ENCODE results near the gene SH3GLB2. TPM values are rescaled to one million over a fixed set of nuclear protein-coding genes. Genes with fewer than 3 reads are reported as not detected.
"Not testable (repeated sequence)": the region's sequence is repeated elsewhere in the genome, so short reads cannot be mapped to it uniquely, and the experiment has no call there.

SH3GLB2 gene
- total RNA-seq, 1 experiment from 2014 or later, result 19.0 TPM

- no peak for DNase-seq (ENCODE audit: low read depth)
These were observed 13.5 kb downstream of the SH3GLB2 start for GRCh38 chr9:129014608-129015007.

- DNase-seq (ENCODE audit: low read depth), result no peak
These were observed 14.0 kb downstream of the SH3GLB2 start for GRCh38 chr9:129014124-129014523.

- no peak for DNase-seq (ENCODE audit: low read depth)
These were observed 14.5 kb downstream of the SH3GLB2 start for GRCh38 chr9:129013674-129014073.

GRCh38 chr9:129012893-129013448 lies 15.2 kb downstream of the SH3GLB2 start:
- no peak for DNase-seq (ENCODE audit: low read depth)

GRCh38 chr9:129012343-129012742 lies 15.8 kb downstream of the SH3GLB2 start:
- DNase-seq (ENCODE audit: low read depth), result no peak

GRCh38 chr9:129011761-129012181 lies 16.4 kb downstream of the SH3GLB2 start:
- DNase-seq (ENCODE audit: low read depth), result no peak

- DNase-seq (ENCODE audit: low read depth), result no peak
These were observed 17.0 kb downstream of the SH3GLB2 start for GRCh38 chr9:129011170-129011569.

- no peak for DNase-seq (ENCODE audit: low read depth)
These were observed 17.7 kb downstream of the SH3GLB2 start for GRCh38 chr9:129010267-129010975.

- no peak for DNase-seq (ENCODE audit: low read depth)
These were observed 18.5 kb downstream of the SH3GLB2 start for GRCh38 chr9:129009584-129010141.

- DNase-seq (ENCODE audit: low read depth), result no peak
These were observed 19.0 kb downstream of the SH3GLB2 start for GRCh38 chr9:129008986-129009583.

- DNase-seq (ENCODE audit: low read depth), result no peak
These were observed 19.6 kb downstream of the SH3GLB2 start for GRCh38 chr9:129008469-129008965.

GRCh38 chr9:129007766-129008468 lies 20.2 kb downstream of the SH3GLB2 start:
- no peak for DNase-seq (ENCODE audit: low read depth)

- no peak for DNase-seq (ENCODE audit: low read depth)
These were observed 20.9 kb downstream of the SH3GLB2 start for GRCh38 chr9:129007035-129007765.

- peak; percentile 79 for DNase-seq (ENCODE audit: low read depth)
These were observed 21.6 kb downstream of the SH3GLB2 start for GRCh38 chr9:129006328-129007034.

- no peak for DNase-seq (ENCODE audit: low read depth)
These were observed 22.7 kb downstream of the SH3GLB2 start for GRCh38 chr9:129005336-129005997.

- not testable (repeated sequence) for DNase-seq (ENCODE audit: low read depth)
These were observed 24.0 kb downstream of the SH3GLB2 start for GRCh38 chr9:129004173-129004572.

GRCh38 chr9:129002992-129003391 lies 25.1 kb downstream of the SH3GLB2 start:
- no peak for DNase-seq (ENCODE audit: low read depth)

GRCh38 chr9:129001504-129002325 lies 26.4 kb downstream of the SH3GLB2 start:
- no peak for DNase-seq (ENCODE audit: low read depth)

- DNase-seq (ENCODE audit: low read depth), result no peak
These were observed 28.4 kb downstream of the SH3GLB2 start for GRCh38 chr9:128999581-129000206.

Data from Daoy (cell line).